HepG2 (cell line): ENCODE results near the gene NXPH4. TPM values are rescaled to one million over a fixed set of nuclear protein-coding genes. Genes with fewer than 3 reads are reported as not detected.

Source experiments
- ATAC-seq: fragments of 200-7000 bp; cut with Tn5 transposase; 3 replicates; pipeline ENCODE4 v1.9.1; 2020; ENCODE audit warnings: mild to moderate bottlenecking, moderate library complexity
- BruUV-seq: library from RNA; stranded (reverse); fragments of 400-500 nt; replicated peaks from 2 replicates; lab custom pipeline; 2021; lab: Mats Ljungman, UMichigan
- CTCF ChIA-PET: fragments of 300-600 bp; formaldehyde crosslinking; extraction: SDS; loops from one replicate; lab custom pipeline; 2021; ENCODE audit warnings: low total read pairs, inconsistent platforms, low intra/inter-chr PET ratio; lab: Yijun Ruan, JAX
- POLR2A ChIA-PET: fragments of 350-600 bp; sonication (Branson Sonifier 250); formaldehyde crosslinking; loops from one replicate; lab custom pipeline; 2020; ENCODE audit warnings: antibody characterized with exemption, inconsistent platforms; lab: Yijun Ruan, JAX
- DNase-seq: peaks from one replicate; pipeline ENCODE4 v3.0.0-alpha.2; 2015; ENCODE audit warnings: low spot score
- FAIRE-seq: peaks from 3 replicates; lab custom pipeline; 2011; peaks lifted over from hg19 to GRCh38; lab: Jason Lieb, UNC
- H2AFZ ChIP-seq: one replicate; pipeline ENCODE4 v1.6.1; 2011; ENCODE audit warnings: low read length, inconsistent platforms
- H3K27ac ChIP-seq: fragments of 300-600 bp; 3 replicates; pipeline ENCODE4 v1.8.0; 2011; ENCODE audit warnings: mixed run types, mild to moderate bottlenecking, mixed read lengths, low read length, inconsistent platforms; ENCODE audit not compliant: insufficient read depth; ENCODE audit errors: extremely low read length
- H3K27me3 ChIP-seq, 2 experiments: fragments of 200-600 bp in 1 of 2; 2 replicates in 1 of 2; 3 replicates in 1 of 2; pipeline versions ENCODE4 v1.6.0 to v1.8.0; 2011; ENCODE audit warnings: low read length in 2 of 2, mild to moderate bottlenecking in 2 of 2, moderate library complexity in 2 of 2, inconsistent platforms in 1 of 2; ENCODE audit not compliant: insufficient read depth in 2 of 2, control insufficient read depth in 1 of 2
- H3K36me3 ChIP-seq, 2 experiments: fragments of 200-600 bp in 1 of 2; replicated peaks in 1 of 2; 2 replicates in 1 of 2; 3 replicates in 1 of 2; pipeline versions ENCODE4 v1.5.1 to v1.8.0; 2011; ENCODE audit warnings: low read length in 2 of 2, inconsistent platforms in 1 of 2; ENCODE audit not compliant: insufficient read depth in 2 of 2, control insufficient read depth in 1 of 2
- H3K4me1 ChIP-seq: 2 replicates; pipeline ENCODE4 v1.5.1; 2012; ENCODE audit warnings: low read length, inconsistent platforms; ENCODE audit not compliant: insufficient read depth
- H3K4me2 ChIP-seq: 2 replicates; pipeline ENCODE4 v1.6.0; 2011; ENCODE audit warnings: low read depth, low read length, inconsistent platforms
- H3K4me3 ChIP-seq, 3 experiments: fragments of 200-600 bp in 1 of 3; sonication (generic), shearing (Covaris generic) in 1 of 3; replicated peaks in 1 of 3; 2 replicates each; pipeline ENCODE4 v1.5.1; 2011 to 2016; ENCODE audit warnings: low read length in 3 of 3, inconsistent platforms in 2 of 3, low read depth in 2 of 3, mild to moderate bottlenecking in 2 of 3, control low read depth in 1 of 3, mixed read lengths in 1 of 3; ENCODE audit not compliant: insufficient read depth in 1 of 3
- H3K79me2 ChIP-seq: one replicate; pipeline ENCODE4 v1.6.1; 2011; ENCODE audit warnings: low read length, inconsistent platforms; ENCODE audit not compliant: insufficient read depth
- H3K9ac ChIP-seq: 2 replicates; pipeline ENCODE4 v1.6.0; 2011; ENCODE audit warnings: mild to moderate bottlenecking, low read depth, low read length, inconsistent platforms; ENCODE audit not compliant: insufficient read depth
- H3K9me3 ChIP-seq: 2 replicates; pipeline ENCODE4 v1.5.1; 2012; ENCODE audit warnings: mild to moderate bottlenecking, low read length
- H4K20me1 ChIP-seq: 2 replicates; pipeline ENCODE4 v1.6.0; 2011; ENCODE audit warnings: inconsistent platforms, mild to moderate bottlenecking, low read length, moderate library complexity; ENCODE audit not compliant: insufficient read depth
- AGO2 ChIP-seq: fragments of 200-400 bp; formaldehyde crosslinking; optimal IDR thresholded peaks from 2 replicates; pipeline ENCODE3; 2017; ENCODE audit warnings: mild to moderate bottlenecking, low read depth, low read length, moderate library complexity
- BRD4 ChIP-seq: sonication (generic); formaldehyde crosslinking; IDR thresholded peaks from 2 replicates; pipeline ENCODE4 v1.4.0; 2020; ENCODE audit warnings: missing genetic modification reagents
- HDAC2 ChIP-seq: sonication (generic); formaldehyde crosslinking; IDR thresholded peaks from 2 replicates; pipeline ENCODE4 v1.4.0; 2020; ENCODE audit warnings: missing genetic modification reagents
- POLR2A ChIP-seq, 2 experiments: IDR thresholded peaks; 2 replicates each; pipeline ENCODE4 v1.6.1; 2011; ENCODE audit warnings: low read depth in 2 of 2, low read length in 2 of 2, mild to moderate bottlenecking in 1 of 2, moderate library complexity in 1 of 2; ENCODE audit not compliant: insufficient read depth in 1 of 2
- ZNF232 ChIP-seq: sonication (generic); formaldehyde crosslinking; IDR thresholded peaks from 2 replicates; pipeline ENCODE4 v1.4.0; 2020; ENCODE audit warnings: missing genetic modification reagents, borderline replicate concordance
- ZNF33B ChIP-seq: sonication (generic); formaldehyde crosslinking; IDR thresholded peaks from 2 replicates; pipeline ENCODE4 v1.5.1; 2020; ENCODE audit warnings: mild to moderate bottlenecking, missing genetic modification reagents
- ZNF563 ChIP-seq: sonication (generic); formaldehyde crosslinking; IDR thresholded peaks from 2 replicates; pipeline ENCODE4 v1.8.0; 2022; ENCODE audit warnings: mild to moderate bottlenecking, moderate library complexity, missing genetic modification reagents
- ZNF761 ChIP-seq: sonication (generic); formaldehyde crosslinking; conservative IDR thresholded peaks from 2 replicates; pipeline ENCODE4 v1.4.0; 2020; ENCODE audit warnings: mild to moderate bottlenecking, missing genetic modification reagents
- ZNF879 ChIP-seq: sonication (generic); formaldehyde crosslinking; IDR thresholded peaks from 2 replicates; pipeline ENCODE4 v1.8.1; 2023; ENCODE audit warnings: missing genetic modification reagents
- WGBS: methylation state at CpG from one replicate; pipeline ENCODE4 v1.1.6; 2017; ENCODE audit warnings: low lambda C conversion rate; 5-methylcytosine and 5-hydroxymethylcytosine counted together
- in situ Hi-C: cut with HindIII; loops from 2 replicates; pipeline ENCODE4 v1.10.0; 2017; ENCODE audit warnings: low pct_unique_long_range_greater_than_20kb; ENCODE audit not compliant: extremely low pct_ligation_motif_present
- intact Hi-C: fragments of 100-400 bp; cut with micrococcal nuclease; formaldehyde crosslinking; loops from one replicate; pipeline ENCODE4 v1.10.0; 2022; ENCODE audit not compliant: unreplicated experiment
- polyA plus RNA-seq, 8 experiments: library from polyadenylated mRNA; depleted of rRNA in 3 of 8; stranded (reverse) in 7 of 8; unstranded in 1 of 8; fragments of >200 nt; fragmentation: Illumina TruSeq in 4 of 8; extraction: Trizol in 4 of 8; gene quantifications; 2 replicates each; pipeline versions ENCODE4 v1.2.1 to v1.2.3, GENCODE V29; 2011 to 2016; ENCODE audit warnings: low read depth in 4 of 8, missing spikeins in 1 of 8, mixed read lengths in 1 of 8; ENCODE audit not compliant: insufficient read depth in 1 of 8
- total RNA-seq, 5 experiments: library from RNA; depleted of rRNA; stranded (reverse); fragments of >200 nt; fragmentation: Illumina TruSeq; extraction: Trizol; gene quantifications; 2 replicates each; pipeline ENCODE4 v1.2.3, GENCODE V29; 2016; ENCODE audit warnings: low read depth in 1 of 5
- TF ChIP-seq, protein P1 (sequence below): IDR thresholded peaks from 2 replicates; pipeline ENCODE4 v1.6.1; 2016; ENCODE audit warnings: missing genetic modification reagents, missing compliant biosample characterization

Gene NXPH4
- total and polyA plus RNA-seq, 2 of the 13 experiments (the other 11 are each of a cell fraction or from before 2014, with no cell fraction given): 0.13 TPM; not detected in 1

GRCh38 chr12:57210926-57211692 is 5.5 kb upstream of the NXPH4 start:
- H3K9me3 ChIP-seq: no peaks in the 10 kb centered on the region
- no peak overlapping the region for H3K4me2 ChIP-seq
- ChIA-PET CTCF (interaction anchor here (9.8 kb wide), 1 partner anchor 29 kb away, joined by 308 read pairs; a partner anchor contains a TSS), POLR2A (no interaction called here)
- peaks cover 2 to 16% of the 10 kb centered on the region in 2 experiments for H3K27me3 ChIP-seq
- FAIRE-seq (no peak), DNase-seq (no peak)
- no peak overlapping the region for H2AFZ ChIP-seq
- WGBS: 94% methylated on average over 7 of the region's 16 CpGs
- H3K79me2 ChIP-seq: no peaks in the 10 kb centered on the region
- intact Hi-C loops: no loop called here
- no TSS peak for BruUV-seq
- peaks cover 9% of the 10 kb centered on the region; the same call in 1 of the 2 replicates for H4K20me1 ChIP-seq
- peaks cover 29 to 55% of the 10 kb centered on the region in 2 experiments; a peak in 4 of 5 replicates for H3K36me3 ChIP-seq
- no peak overlapping the region for H3K9ac ChIP-seq
- no peak overlapping the region for H3K4me3 ChIP-seq
- TF ChIP-seq HDAC2 (CRISPR knock-in tag) (no peak), POLR2A (IDR thresholded peaks at IDR 0.05; ENCODE audit: insufficient read depth in 1 of 2, low read depth in 2 of 2, low read length in 2 of 2) (peak in 1 of 2 experiments; percentile 30; a peak in 1 of 4 replicates)
- TF ChIP-seq, all 625 proteins: peak for 1
- no peak for ATAC-seq
- in situ Hi-C loops: no loop called here
- H3K27ac ChIP-seq: no peak overlapping the region
- peaks cover 24% of the 10 kb centered on the region for H3K4me1 ChIP-seq

GRCh38 chr12:57211791-57212700 is 4.5 kb upstream of the NXPH4 start:
- Histone ChIP-seq H3K4me3 (no peak overlapping the region), H3K79me2 (no peaks in the 10 kb centered on the region), H2AFZ (no peak overlapping the region), H3K27ac (no peak overlapping the region)
- DNase-seq: no peak
- ATAC-seq: no peak
- TF ChIP-seq ZNF232 (CRISPR knock-in tag) (no peak), AGO2 (peak; percentile 20), ZNF879 (CRISPR knock-in tag) (no peak), ZNF563 (CRISPR knock-in tag) (no peak), ZNF761 (CRISPR knock-in tag) (no peak), ZNF33B (CRISPR knock-in tag) (no peak), BRD4 (no peak)
- TF ChIP-seq, protein P1, sequence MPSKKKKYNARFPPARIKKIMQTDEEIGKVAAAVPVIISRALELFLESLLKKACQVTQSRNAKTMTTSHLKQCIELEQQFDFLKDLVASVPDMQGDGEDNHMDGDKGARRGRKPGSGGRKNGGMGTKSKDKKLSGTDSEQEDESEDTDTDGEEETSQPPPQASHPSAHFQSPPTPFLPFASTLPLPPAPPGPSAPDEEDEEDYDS: no peak
- TF ChIP-seq, all 625 proteins: peak for 1
- Histone ChIP-seq H4K20me1 (peaks cover 9% of the 10 kb centered on the region; the same call in 1 of the 2 replicates), H3K4me1 (peaks cover 29% of the 10 kb centered on the region), H3K4me2 (no peak overlapping the region), H3K27me3 (peaks cover 5 to 21% of the 10 kb centered on the region in 2 experiments), H3K36me3 (peaks cover 27 to 50% of the 10 kb centered on the region in 2 experiments; a peak in 4 of 5 replicates), H3K9me3 (no peaks in the 10 kb centered on the region), H3K9ac (no peak overlapping the region)
- in situ Hi-C loops: no loop called here
- ChIA-PET CTCF (interaction anchor here (9.8 kb wide), 1 partner anchor 28 kb away, joined by 308 read pairs; a partner anchor contains a TSS), POLR2A (interaction anchor here (2.6 kb wide), 1 partner anchor 18 kb away, joined by 14 read pairs; the partner anchor contains the start of gene SHMT2)
- intact Hi-C loops: no loop called here
- TSS peak; percentile 46 for BruUV-seq
- no peak for FAIRE-seq
- WGBS: 96% methylated on average over 20 of the region's 27 CpGs
